Activated T-cell treated with anti-CD3 and anti-CD28 coated beads, Interleukin-2, amount 50 U/mL, for 4 hours (primary cell): ENCODE data around the gene TGFBRAP1. TPM values are rescaled to one million over a fixed set of nuclear protein-coding genes. Genes with fewer than 3 reads are reported as not detected.
A peak's percentile ranks its signal among the peaks of the same experiment; 100 is the strongest.

Experiments used
- ATAC-seq, 2 donors: fragments of 200-7000 bp; cut with Tn5 transposase; one replicate each; pipeline ENCODE4 v1.10.0; 2021
- DNase-seq: peaks from one replicate; pipeline ENCODE4 v3.0.0-alpha.2; 2020
- H3K27me3 Mint-ChIP-seq: one replicate; pipeline ENCODE4 v1.8.0; 2021; ENCODE audit warnings: low read depth, mixed read lengths
- H3K36me3 Mint-ChIP-seq: one replicate; pipeline ENCODE4 v1.8.0; 2022; ENCODE audit warnings: mixed read lengths; ENCODE audit not compliant: insufficient read depth
- H3K4me1 Mint-ChIP-seq: one replicate; pipeline ENCODE4 v1.8.0; 2021; ENCODE audit warnings: low read depth, mixed read lengths
- H3K4me3 Mint-ChIP-seq: one replicate; pipeline ENCODE4 v1.8.0; 2021; ENCODE audit warnings: mild to moderate bottlenecking, moderate library complexity, mixed read lengths
- H3K9me3 Mint-ChIP-seq: one replicate; pipeline ENCODE4 v1.8.0; 2021; ENCODE audit warnings: mixed read lengths
- total RNA-seq, 3 donors: library from RNA; stranded (reverse); gene quantifications; one replicate each; pipeline ENCODE4 v1.2.1, GENCODE V29; 2021

TGFBRAP1 gene, protein sequence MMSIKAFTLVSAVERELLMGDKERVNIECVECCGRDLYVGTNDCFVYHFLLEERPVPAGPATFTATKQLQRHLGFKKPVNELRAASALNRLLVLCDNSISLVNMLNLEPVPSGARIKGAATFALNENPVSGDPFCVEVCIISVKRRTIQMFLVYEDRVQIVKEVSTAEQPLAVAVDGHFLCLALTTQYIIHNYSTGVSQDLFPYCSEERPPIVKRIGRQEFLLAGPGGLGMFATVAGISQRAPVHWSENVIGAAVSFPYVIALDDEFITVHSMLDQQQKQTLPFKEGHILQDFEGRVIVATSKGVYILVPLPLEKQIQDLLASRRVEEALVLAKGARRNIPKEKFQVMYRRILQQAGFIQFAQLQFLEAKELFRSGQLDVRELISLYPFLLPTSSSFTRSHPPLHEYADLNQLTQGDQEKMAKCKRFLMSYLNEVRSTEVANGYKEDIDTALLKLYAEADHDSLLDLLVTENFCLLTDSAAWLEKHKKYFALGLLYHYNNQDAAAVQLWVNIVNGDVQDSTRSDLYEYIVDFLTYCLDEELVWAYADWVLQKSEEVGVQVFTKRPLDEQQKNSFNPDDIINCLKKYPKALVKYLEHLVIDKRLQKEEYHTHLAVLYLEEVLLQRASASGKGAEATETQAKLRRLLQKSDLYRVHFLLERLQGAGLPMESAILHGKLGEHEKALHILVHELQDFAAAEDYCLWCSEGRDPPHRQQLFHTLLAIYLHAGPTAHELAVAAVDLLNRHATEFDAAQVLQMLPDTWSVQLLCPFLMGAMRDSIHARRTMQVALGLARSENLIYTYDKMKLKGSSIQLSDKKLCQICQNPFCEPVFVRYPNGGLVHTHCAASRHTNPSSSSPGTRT
- 10 to 100 TPM; 25.1 to 27.3 (median 26.8) TPM for total RNA-seq

DNA sequence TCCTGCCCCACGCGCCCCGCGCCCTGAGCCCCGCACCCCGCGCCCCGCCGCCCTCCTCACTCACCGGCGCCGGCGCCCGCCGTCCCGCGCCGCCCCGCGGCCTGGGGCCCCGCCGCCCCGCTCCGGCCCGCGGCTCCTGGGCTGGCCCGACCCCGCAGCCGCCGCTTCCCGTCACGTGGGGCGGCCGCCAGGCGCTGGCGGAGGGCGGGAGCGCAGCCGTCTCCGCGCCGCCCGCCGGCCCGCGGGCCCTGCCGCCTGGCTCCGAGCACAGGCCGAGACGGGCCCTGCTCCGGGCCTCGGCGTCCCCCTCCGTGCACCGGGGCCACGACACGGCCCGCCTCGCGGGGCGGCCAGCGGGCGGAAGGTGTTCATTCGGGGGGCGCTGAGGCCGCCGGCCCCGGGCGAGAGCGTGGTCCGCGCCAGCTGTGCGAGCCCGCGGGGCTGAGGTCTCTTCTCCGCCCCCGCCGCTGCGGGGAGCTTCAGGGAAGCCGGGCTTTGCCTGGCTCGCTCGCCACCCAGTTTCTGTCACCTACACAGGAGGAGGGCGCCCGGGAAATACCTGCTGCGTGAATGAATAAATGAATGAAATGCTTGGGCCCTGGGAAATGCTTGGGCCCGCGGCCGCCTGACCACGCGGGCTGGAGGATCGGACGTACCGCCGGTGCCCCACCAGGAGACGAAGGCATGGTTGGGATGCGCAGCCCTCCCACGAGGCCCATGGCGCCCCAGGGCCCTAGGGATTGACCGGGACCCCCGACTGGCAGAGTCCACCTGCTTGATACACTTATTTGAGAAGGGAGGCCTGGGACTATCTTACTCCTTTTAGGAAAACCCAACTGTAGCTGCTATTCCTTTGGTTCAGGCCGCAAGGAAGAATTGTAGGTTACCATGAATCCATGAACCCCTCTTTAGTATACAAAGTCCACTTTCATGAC is at the start of gene TGFBRAP1:
TSS of gene TGFBRAP1 (minus strand) at position 175 of the 935 bp plus-strand sequence. CDS start 21,434 bp downstream, outside the sequence.
- Mint-ChIP-seq H3K9me3 (no peaks in the 10 kb centered on the region), H3K27me3 (no peaks in the 10 kb centered on the region), H3K4me3 (peak within 1 kb of the TSS; percentile 94), H3K36me3 (peaks cover 5% of the 10 kb centered on the region), H3K4me1 (peaks cover 38% of the 10 kb centered on the region)
- ATAC-seq = peak; percentile 88 to 93
- DNase-seq = peak; percentile 37

DNA sequence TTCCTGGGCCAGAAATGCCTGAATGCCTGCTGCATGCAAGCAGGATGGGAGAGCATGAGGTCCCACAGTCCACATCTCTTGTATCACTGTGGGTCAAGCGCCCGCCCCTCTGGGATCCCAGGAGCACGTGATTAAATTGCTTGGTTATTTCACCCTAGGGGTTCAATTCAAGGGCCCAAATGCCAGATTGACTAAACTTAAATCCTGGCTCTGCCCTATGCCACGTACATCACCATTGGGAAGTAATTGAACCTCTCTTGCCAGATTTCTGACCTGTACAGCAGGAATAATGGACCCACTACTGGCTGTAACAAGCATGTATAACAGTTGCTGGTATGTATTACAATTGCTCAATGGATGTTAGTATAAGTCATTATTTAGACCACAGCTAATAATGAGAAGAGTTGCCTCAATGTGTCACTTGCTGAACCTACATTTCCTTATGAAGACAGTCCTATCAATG is 49.4 kb upstream of the TGFBRAP1 start:
- ATAC-seq = no peak
- Mint-ChIP-seq H3K4me1 (peaks cover 6% of the 10 kb centered on the region), H3K4me3 (no peak overlapping the region), H3K27me3 (no peaks in the 10 kb centered on the region), H3K9me3 (no peaks in the 10 kb centered on the region), H3K36me3 (no peaks in the 10 kb centered on the region)
- DNase-seq = no peak

DNA sequence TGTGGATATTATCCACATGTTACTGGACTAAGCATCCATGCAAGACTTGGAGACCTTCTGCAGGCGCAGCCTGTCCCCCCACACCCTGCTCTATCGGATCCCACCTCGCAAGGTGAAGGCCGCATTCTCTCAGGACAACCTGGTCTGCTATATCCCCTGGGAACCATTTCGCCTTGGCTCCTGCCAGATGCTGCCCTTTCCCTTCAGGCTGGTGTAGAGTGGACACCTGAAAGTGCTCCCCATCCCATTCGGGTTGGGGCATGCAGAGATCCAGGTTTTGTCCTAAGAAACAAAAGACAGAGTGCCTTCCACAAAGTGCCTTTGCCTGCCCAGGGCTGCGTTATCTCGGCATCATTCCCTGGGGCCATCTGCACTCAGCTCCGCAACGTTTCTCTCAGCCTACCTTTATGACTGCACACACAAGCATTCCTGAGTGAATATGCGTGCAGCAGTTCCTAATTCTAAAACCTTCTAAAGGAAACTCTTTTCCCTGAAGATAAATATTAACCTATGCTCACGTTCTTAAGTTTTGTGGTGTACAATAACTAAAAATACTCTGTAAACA is 48.8 kb upstream of the TGFBRAP1 start:
- no peaks in the 10 kb centered on the region for H3K9me3 Mint-ChIP-seq
- DNase-seq (no peak), ATAC-seq (no peak)
- H3K4me3 Mint-ChIP-seq = no peak overlapping the region
- no peaks in the 10 kb centered on the region for H3K36me3 Mint-ChIP-seq
- peaks cover 12% of the 10 kb centered on the region for H3K4me1 Mint-ChIP-seq
- no peaks in the 10 kb centered on the region for H3K27me3 Mint-ChIP-seq

DNA sequence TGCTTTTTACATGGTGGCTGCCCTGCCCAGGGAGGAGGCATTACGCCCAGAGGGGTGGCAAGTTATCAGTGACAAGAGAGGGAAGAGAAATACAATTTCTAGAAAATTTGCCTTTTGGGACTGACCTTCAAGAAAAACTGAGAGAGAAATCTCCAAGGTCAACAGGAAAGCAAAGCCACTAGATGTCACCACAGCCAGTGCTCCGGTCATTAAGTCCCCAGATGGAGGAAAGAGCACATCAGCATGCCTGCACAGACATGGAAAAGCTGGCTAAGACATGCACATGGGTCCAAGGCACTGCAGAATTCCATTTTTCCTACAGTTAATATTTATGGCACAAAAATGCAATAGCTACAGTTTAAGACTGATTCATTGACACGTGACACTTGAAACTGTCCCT is 48.3 kb upstream of the TGFBRAP1 start:
- Mint-ChIP-seq H3K4me3 (no peak overlapping the region), H3K27me3 (no peaks in the 10 kb centered on the region), H3K4me1 (peaks cover 17% of the 10 kb centered on the region), H3K36me3 (no peaks in the 10 kb centered on the region), H3K9me3 (no peaks in the 10 kb centered on the region)
- ATAC-seq = no peak
- no peak for DNase-seq

DNA sequence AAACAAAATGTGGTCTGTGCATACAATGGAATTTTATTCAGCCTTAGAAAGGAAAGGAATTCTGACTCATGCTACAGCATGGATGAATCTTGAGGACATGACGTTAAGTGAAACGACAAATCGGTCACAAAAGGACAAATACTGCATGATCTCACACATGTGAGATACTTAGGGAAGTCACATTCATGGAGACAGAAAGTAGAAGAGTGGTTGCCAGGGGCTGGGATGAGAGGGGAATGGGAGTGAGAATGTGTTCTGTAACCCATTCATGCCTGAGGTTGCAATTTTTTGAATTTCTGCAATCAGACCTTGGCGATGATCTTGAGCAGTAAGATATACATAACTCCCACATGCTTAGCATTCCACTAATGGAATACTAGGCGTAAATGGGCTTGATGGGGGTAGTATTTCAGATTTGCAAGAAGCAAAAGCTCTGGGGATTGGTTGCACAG is 47.3 kb upstream of the TGFBRAP1 start:
- Mint-ChIP-seq H3K27me3 (no peaks in the 10 kb centered on the region), H3K36me3 (no peaks in the 10 kb centered on the region), H3K4me3 (no peak overlapping the region), H3K4me1 (peaks cover 18% of the 10 kb centered on the region), H3K9me3 (no peaks in the 10 kb centered on the region)
- no peak for ATAC-seq
- no peak for DNase-seq

DNA sequence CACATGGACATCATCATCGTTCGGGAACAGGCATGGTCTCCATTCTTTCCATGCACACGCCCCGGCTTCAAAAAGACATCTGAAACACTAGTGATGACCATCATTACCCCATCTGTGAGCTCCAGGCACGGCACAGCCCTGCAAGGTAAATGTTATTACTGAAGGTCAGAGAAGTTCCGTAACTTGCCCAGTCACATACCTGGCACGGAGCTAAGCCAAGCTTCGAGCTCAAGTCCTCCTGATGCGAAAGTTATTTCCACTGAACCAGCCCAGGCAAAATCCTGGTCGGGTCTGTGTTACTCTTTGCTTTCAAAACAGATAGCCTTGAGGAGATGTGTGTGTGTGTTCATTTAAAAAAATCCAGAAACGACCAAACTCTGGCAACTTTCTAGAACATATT is 46.5 kb upstream of the TGFBRAP1 start:
- no peaks in the 10 kb centered on the region for H3K27me3 Mint-ChIP-seq
- no peak for DNase-seq
- no peaks in the 10 kb centered on the region for H3K9me3 Mint-ChIP-seq
- H3K36me3 Mint-ChIP-seq = no peaks in the 10 kb centered on the region
- no peak overlapping the region for H3K4me3 Mint-ChIP-seq
- no peak for ATAC-seq
- peaks cover 18% of the 10 kb centered on the region for H3K4me1 Mint-ChIP-seq

DNA sequence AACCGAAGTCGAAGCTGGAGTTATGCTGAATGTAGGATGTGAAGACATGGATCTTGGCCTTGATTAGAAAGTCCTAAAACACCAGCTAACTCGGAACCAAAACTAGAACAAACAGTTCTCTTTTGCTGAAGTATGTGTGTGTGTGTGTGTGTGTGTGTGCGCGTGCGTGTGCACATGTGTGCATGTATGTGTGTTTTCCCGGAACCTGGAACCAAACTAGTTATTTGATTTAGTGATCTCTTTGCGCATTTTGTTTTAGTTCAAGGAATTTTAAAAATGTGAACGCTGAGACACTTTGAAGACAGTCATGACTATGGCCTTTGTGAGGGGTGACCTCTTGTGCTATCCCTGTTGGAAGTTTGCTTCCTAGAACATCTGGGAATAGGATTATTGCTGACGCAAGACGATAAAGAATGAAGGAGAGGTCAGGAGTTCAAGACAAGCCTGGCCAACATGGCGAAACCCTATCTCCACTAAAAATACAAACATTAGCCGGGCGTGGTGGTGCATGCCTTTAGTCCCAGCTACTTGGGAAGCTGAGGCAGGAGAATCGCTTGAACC is 45.5 kb upstream of the TGFBRAP1 start:
- Mint-ChIP-seq H3K9me3 (no peaks in the 10 kb centered on the region), H3K4me3 (no peak overlapping the region), H3K4me1 (peaks cover 19% of the 10 kb centered on the region), H3K36me3 (no peaks in the 10 kb centered on the region), H3K27me3 (no peaks in the 10 kb centered on the region)
- DNase-seq = no peak
- ATAC-seq = no peak

DNA sequence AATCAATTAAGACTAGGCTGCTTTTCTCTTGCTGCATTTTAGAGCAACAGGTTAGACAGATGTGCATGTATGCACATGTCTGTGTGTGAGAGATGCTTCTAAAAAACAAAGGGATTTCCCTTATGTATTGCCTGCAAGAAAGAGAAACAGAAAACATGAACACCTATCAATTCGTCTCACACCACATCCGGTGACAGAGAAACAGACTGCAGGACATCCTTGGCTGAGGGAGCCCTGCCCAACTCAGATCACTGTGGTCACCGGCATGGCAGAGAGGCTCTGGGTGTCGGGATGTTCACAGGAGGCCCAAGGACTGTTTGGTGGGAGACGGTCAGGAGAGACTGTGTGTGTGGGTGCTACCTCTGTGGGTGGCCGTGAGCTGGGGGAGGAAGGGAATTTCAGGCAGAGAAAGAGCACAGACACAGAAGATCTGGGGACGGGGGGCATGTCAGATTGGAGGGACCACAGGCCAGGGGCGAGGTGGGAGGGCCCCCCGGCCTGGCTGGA is 44.4 kb upstream of the TGFBRAP1 start:
- ATAC-seq = peak; percentile 18 to 25
- Mint-ChIP-seq H3K36me3 (no peaks in the 10 kb centered on the region), H3K4me3 (peak overlapping the region; percentile 50), H3K9me3 (no peaks in the 10 kb centered on the region), H3K4me1 (peaks cover 25% of the 10 kb centered on the region), H3K27me3 (no peaks in the 10 kb centered on the region)
- no peak for DNase-seq

DNA sequence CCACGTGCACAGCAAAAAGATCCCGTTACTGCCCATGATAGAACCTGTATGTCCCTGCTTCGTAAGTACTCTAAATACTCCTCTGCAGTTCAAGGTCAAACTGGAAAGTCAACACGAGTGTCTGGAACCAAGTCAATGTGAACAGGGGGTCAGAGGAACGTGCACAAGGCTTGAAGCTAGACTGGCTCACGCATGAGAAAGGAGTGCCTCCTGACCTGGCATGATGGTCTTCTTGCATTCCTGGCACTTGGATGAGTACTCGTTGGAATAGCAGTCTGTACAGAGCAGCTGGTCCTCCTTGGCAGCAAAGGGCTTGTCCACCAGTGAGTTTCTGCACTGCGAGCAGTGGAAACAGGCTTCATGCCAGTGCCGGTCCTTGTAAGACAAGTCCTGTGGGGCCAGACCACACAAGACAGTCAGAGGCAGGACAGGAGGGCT is 43.8 kb upstream of the TGFBRAP1 start:
- ATAC-seq (no peak), DNase-seq (no peak)
- no peak overlapping the region for H3K4me3 Mint-ChIP-seq
- H3K36me3 Mint-ChIP-seq = no peaks in the 10 kb centered on the region
- no peaks in the 10 kb centered on the region for H3K9me3 Mint-ChIP-seq
- H3K27me3 Mint-ChIP-seq = no peaks in the 10 kb centered on the region
- peaks cover 25% of the 10 kb centered on the region for H3K4me1 Mint-ChIP-seq

DNA sequence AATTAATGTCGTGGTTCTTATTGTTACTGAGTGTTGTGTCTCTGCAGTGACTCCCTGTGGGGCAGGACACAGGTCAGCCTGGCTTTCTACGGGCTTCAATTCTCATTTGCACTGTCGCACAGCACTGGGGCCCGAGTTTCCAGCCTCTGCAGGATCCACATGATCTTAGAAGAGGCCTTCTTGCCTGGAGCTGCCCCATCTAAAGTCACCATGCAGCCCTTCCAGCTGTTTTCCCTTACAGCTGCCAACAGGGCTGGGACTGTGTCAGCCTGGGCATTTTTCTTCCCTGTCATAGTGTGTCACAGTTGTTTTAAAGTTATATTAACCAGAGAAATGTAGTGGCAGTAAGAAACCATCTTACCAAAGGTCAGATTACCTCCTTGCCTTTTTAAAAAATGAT is 42.3 kb upstream of the TGFBRAP1 start:
- Mint-ChIP-seq H3K4me1 (peaks cover 25% of the 10 kb centered on the region), H3K4me3 (no peak overlapping the region), H3K9me3 (no peaks in the 10 kb centered on the region), H3K36me3 (no peaks in the 10 kb centered on the region), H3K27me3 (no peaks in the 10 kb centered on the region)
- DNase-seq (no peak), ATAC-seq (no peak)

DNA sequence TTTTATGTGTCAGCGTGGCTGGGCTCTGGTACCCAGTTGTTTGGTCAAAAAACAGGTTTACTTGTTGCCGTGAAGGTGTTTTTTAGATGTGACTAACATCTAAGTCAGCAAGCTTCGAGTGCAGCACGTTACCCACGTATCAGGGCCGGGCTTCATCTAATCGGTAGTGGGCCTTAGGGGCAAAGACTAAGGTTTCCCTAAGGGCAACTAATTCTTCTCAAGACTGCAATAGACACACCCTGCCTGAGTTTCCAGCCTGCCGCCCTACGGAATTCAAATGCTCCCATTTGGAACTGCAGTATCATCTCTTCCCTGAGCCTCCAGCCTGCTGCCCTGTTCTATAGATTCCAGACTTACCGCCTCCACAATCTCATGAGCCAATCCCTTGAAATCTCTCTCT is 41.6 kb upstream of the TGFBRAP1 start:
- H3K27me3 Mint-ChIP-seq = no peaks in the 10 kb centered on the region
- DNase-seq (no peak), ATAC-seq (no peak)
- H3K4me3 Mint-ChIP-seq = no peak overlapping the region
- peaks cover 25% of the 10 kb centered on the region for H3K4me1 Mint-ChIP-seq
- H3K36me3 Mint-ChIP-seq = no peaks in the 10 kb centered on the region
- H3K9me3 Mint-ChIP-seq = no peaks in the 10 kb centered on the region

DNA sequence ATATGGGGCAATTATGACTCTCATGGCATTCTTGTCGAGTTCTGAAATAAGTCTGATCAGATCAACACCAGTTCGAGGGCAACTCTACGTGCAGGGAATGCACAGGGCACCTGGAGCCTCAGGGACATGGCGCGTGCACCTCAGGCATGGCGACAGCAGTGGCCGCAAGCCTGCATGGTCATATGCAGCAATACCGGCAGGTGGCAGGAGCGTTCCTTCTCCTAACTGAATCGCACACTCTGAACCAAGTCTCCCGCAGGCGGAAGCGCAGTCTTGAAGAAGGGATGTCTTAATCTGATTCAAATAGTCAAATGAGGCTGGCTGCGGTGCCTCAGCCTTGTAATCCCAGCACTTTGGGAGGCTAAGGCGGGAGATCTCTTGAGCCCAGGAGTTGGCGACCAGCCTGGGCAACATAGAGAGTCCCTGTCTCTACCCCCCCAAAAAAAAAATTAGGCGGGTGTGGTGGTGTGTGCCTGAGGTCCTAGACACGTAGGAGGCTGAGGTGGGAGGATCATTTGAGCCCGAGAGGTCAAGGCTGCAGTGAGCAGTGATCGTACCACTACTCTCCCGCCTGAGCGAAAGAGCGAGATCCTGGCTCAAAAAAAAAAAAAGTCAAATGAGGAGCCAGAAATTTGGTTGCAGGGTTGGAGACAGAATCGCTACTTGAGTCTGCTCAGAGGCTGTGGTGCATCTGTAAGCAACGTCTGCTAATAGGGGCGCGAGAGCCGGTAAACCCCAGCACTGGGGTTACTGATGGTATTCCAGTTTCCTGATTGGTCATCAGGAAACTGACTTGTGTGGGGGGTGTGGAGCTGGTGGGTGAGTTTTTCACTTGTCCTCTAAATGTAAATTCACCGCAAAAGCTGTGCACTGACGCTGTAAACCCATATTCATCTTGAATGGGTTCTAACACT is 40.5 kb upstream of the TGFBRAP1 start:
- Mint-ChIP-seq H3K9me3 (no peaks in the 10 kb centered on the region), H3K27me3 (no peaks in the 10 kb centered on the region), H3K4me1 (peaks cover 25% of the 10 kb centered on the region), H3K36me3 (peaks cover 2% of the 10 kb centered on the region), H3K4me3 (peak overlapping the region; percentile 16)
- ATAC-seq (peak; percentile 98 to 99), DNase-seq (peak; percentile 84)
